ENCODE measurements around the gene SYNCRIP.
"Not testable (repeated sequence)": the region's sequence is repeated elsewhere in the genome, so short reads cannot be mapped to it uniquely, and the experiment has no call there.

SYNCRIP gene

GRCh38 chr6:85669735-85670194 lies 27.1 kb upstream of the SYNCRIP start:
- DNase-seq: peak; percentile 93

- no peak for DNase-seq
Measured at GRCh38 chr6:85662251-85662650, 19.6 kb upstream of the SYNCRIP start.

- no peak for DNase-seq
Measured at GRCh38 chr6:85660181-85660611, 17.5 kb upstream of the SYNCRIP start.

- no peak for DNase-seq
Measured at GRCh38 chr6:85650606-85651005, 7.9 kb upstream of the SYNCRIP start.

GRCh38 chr6:85644279-85644762 lies 1.6 kb upstream of the SYNCRIP start:
- no peak for DNase-seq

GRCh38 chr6:85643537-85644278 lies 1.0 kb upstream of the SYNCRIP start:
- DNase-seq: peak; percentile 96

GRCh38 chr6:85641897-85642773 lies 551 bp downstream of the SYNCRIP start:
- peak; percentile 52 for DNase-seq

- no peak for DNase-seq
Measured at GRCh38 chr6:85641522-85641896, 1.2 kb downstream of the SYNCRIP start.

- DNase-seq: no peak
Measured at GRCh38 chr6:85640821-85641220, 1.9 kb downstream of the SYNCRIP start.

- no peak for DNase-seq
Measured at GRCh38 chr6:85637579-85637978, 5.1 kb downstream of the SYNCRIP start.

- DNase-seq: no peak
Measured at GRCh38 chr6:85632164-85632942, 10.3 kb downstream of the SYNCRIP start.

GRCh38 chr6:85631117-85631516 lies 11.6 kb downstream of the SYNCRIP start:
- DNase-seq: not testable (repeated sequence)

GRCh38 chr6:85628353-85628752 lies 14.3 kb downstream of the SYNCRIP start:
- no peak for DNase-seq

GRCh38 chr6:85620308-85620707 lies 22.4 kb downstream of the SYNCRIP start:
- DNase-seq: peak; percentile 93

GRCh38 chr6:85614780-85615179 lies 27.9 kb downstream of the SYNCRIP start:
- no peak for DNase-seq

GRCh38 chr6:85612690-85613474 lies 29.8 kb downstream of the SYNCRIP start:
- DNase-seq: no peak

- DNase-seq: no peak
Measured at GRCh38 chr6:85610182-85610895, 32.3 kb downstream of the SYNCRIP start.

- DNase-seq: no peak
Measured at GRCh38 chr6:85602100-85602499, 40.6 kb downstream of the SYNCRIP start.

- DNase-seq: no peak
Measured at GRCh38 chr6:85600713-85601313, 41.9 kb downstream of the SYNCRIP start.

GRCh38 chr6:85594197-85594930 lies 48.3 kb downstream of the SYNCRIP start:
- DNase-seq: peak; percentile 51
